ENCODE measurements around the gene FBP1. TPM values are rescaled to one million over a fixed set of nuclear protein-coding genes. Genes with fewer than 3 reads are reported as not detected.

Gene FBP1
- total RNA-seq, 2 experiments from 2014 or later, result 2.1 to 2.7 TPM

- peaks cover 9% of the 10 kb centered on the region for H3K4me1 Mint-ChIP-seq
- H3K9me3 Mint-ChIP-seq, result no peaks in the 10 kb centered on the region
- H3K27ac Mint-ChIP-seq, result no peak overlapping the region
- peaks cover 19% of the 10 kb centered on the region for H3K27me3 Mint-ChIP-seq
- DNase-seq, result no peak
- POLR2A ChIA-PET, result interaction anchor here (0.7 to 1.9 kb wide), 3 partner anchors 11 to 1192 kb away, joined by 4 to 11 read pairs (median 5); no protein-coding TSS in a partner anchor
- no peaks in the 10 kb centered on the region for H3K36me3 Mint-ChIP-seq
- no peak overlapping the region for H3K4me3 Mint-ChIP-seq
- ATAC-seq (ENCODE audit: low read depth), result no peak
Observed at GRCh38 chr9:94668418-94668927, 29.2 kb upstream of the FBP1 start.

GRCh38 chr9:94666364-94667099 is 27.2 kb upstream of the FBP1 start:
- DNase-seq (no peak), ATAC-seq (ENCODE audit: low read depth) (no peak)
- H3K27ac Mint-ChIP-seq, result no peak overlapping the region
- no peaks in the 10 kb centered on the region for H3K9me3 Mint-ChIP-seq
- H3K4me1 Mint-ChIP-seq, result peaks cover 9% of the 10 kb centered on the region
- H3K4me3 Mint-ChIP-seq, result no peak overlapping the region
- peaks cover 19% of the 10 kb centered on the region for H3K27me3 Mint-ChIP-seq
- no peaks in the 10 kb centered on the region for H3K36me3 Mint-ChIP-seq
- POLR2A ChIA-PET, result no interaction called here

- H3K4me1 Mint-ChIP-seq, result peaks cover 9% of the 10 kb centered on the region
- POLR2A ChIA-PET, result no interaction called here
- H3K4me3 Mint-ChIP-seq, result no peak overlapping the region
Observed at GRCh38 chr9:94665613-94666012, 26.3 kb upstream of the FBP1 start.

GRCh38 chr9:94664801-94665200 is 25.5 kb upstream of the FBP1 start:
- Mint-ChIP-seq H3K4me1 (peaks cover 7% of the 10 kb centered on the region), H3K4me3 (no peak overlapping the region), H3K27me3 (peaks cover 17% of the 10 kb centered on the region), H3K9me3 (no peaks in the 10 kb centered on the region), H3K27ac (no peak overlapping the region), H3K36me3 (no peaks in the 10 kb centered on the region)
- no peak for ATAC-seq (ENCODE audit: low read depth)
- DNase-seq, result no peak
- POLR2A ChIA-PET, result no interaction called here

More at GRCh38 chr9:94665613-94666012, 26.3 kb upstream of the FBP1 start:
- ATAC-seq (ENCODE audit: low read depth) (no peak), DNase-seq (no peak)
- Mint-ChIP-seq H3K36me3 (no peaks in the 10 kb centered on the region), H3K27me3 (peaks cover 15% of the 10 kb centered on the region), H3K9me3 (no peaks in the 10 kb centered on the region), H3K27ac (no peak overlapping the region)

GRCh38 chr9:94663640-94664039 is 24.3 kb upstream of the FBP1 start:
- H3K36me3 Mint-ChIP-seq, result no peaks in the 10 kb centered on the region
- peaks cover 2% of the 10 kb centered on the region for H3K4me1 Mint-ChIP-seq
- no peak overlapping the region for H3K27ac Mint-ChIP-seq
- POLR2A ChIA-PET, result no interaction called here
- peaks cover 14% of the 10 kb centered on the region for H3K27me3 Mint-ChIP-seq
- ATAC-seq (ENCODE audit: low read depth) (no peak), DNase-seq (no peak)
- no peaks in the 10 kb centered on the region for H3K9me3 Mint-ChIP-seq
- no peak overlapping the region for H3K4me3 Mint-ChIP-seq

DNA sequence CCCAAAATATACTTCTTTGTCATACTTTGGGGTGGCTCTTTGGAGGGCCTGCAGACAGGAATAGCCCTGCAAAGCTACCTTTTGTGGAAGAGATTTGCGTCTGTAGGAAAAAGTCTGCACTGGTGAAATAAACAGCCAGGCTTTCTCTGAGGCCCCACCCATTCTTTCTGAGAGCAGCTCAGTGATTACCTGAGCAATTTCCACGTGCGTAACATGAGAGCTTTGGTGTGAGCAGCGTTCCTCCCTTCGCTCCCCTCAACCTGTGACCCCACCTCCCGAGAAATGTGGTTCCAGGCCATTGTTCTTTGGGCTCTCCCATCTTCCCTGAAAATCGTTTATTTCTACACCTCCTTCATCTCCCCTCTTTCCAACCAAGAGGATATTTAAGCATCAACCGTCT is 23.8 kb upstream of the FBP1 start:
- ATAC-seq (ENCODE audit: low read depth), result no peak
- Mint-ChIP-seq H3K36me3 (no peaks in the 10 kb centered on the region), H3K9me3 (no peaks in the 10 kb centered on the region), H3K27ac (no peak overlapping the region), H3K4me1 (no peaks in the 10 kb centered on the region), H3K4me3 (no peak overlapping the region), H3K27me3 (peaks cover 14% of the 10 kb centered on the region)
- POLR2A ChIA-PET, result no interaction called here
- DNase-seq, result no peak

DNA sequence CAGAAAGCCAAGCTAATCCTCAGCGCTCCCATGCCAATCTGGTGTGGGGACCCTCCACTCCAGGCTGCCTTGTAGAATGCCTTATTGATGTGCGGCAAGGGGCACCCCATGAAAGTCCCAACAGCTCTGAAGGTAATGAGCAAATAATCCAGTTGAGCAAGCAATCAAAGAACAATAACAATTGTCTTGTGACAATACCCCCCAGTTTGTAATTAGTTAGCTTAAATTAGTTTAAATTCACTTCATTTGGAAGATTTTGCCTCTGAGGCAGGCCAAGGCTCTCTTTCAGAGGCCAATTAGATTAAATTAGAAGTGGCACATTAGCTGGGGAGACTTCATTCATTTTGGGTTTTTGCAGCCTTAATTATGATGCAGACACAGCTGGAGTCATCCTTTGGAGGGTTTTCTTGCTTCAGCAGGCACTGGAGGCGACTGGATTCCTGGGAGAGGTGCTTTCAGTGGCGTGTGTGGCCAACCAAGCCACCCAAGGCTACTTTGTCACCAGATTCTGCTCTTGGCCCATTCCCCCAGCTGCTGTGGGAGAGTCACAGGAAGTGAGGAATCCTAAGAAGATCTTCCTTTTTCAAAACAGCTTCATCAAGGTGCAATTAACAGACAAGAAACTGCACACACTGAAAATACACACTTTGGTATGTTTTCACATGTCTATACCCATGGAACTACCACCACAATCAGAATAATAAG is 17.9 kb upstream of the FBP1 start:
- Mint-ChIP-seq H3K9me3 (no peaks in the 10 kb centered on the region), H3K4me3 (no peak overlapping the region), H3K4me1 (peaks cover 15% of the 10 kb centered on the region), H3K36me3 (no peaks in the 10 kb centered on the region), H3K27me3 (peaks cover 6% of the 10 kb centered on the region), H3K27ac (no peak overlapping the region)
- ATAC-seq (ENCODE audit: low read depth) (no peak), DNase-seq (no peak)
- POLR2A ChIA-PET, result interaction anchor here (1.6 to 2.7 kb wide), 2 partner anchors 12 to 17 kb away, joined by 4 to 11 read pairs; no protein-coding TSS in a partner anchor

DNA sequence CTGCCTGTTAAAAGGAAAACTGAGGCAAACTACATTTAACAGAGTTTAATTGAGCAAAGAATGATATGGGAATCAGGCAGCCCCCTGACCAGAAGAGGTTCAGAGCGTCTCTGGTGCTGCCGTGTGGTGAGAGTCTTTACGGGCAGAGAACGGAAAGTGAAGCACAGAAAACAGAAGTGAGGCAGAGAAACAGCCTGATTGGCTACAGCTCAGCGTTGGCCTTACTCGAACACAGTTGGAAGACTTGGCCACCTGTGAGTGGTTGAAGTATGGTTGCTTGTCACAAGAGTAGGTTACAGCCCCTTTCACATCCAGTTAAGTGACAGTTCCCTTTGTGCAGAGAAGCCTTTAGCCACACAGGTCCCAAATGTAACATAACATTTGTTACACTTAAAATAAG is 16.9 kb upstream of the FBP1 start:
- peak; percentile 98 for ATAC-seq (ENCODE audit: low read depth)
- no peak for DNase-seq
- POLR2A ChIA-PET, result interaction anchor here (0.5 to 2.7 kb wide), 3 partner anchors 13 to 74 kb away, joined by 3 to 11 read pairs (median 4); no protein-coding TSS in a partner anchor
- H3K9me3 Mint-ChIP-seq, result no peaks in the 10 kb centered on the region
- peak overlapping the region; percentile 79 for H3K4me3 Mint-ChIP-seq
- peaks cover 15% of the 10 kb centered on the region for H3K4me1 Mint-ChIP-seq
- peaks cover 7% of the 10 kb centered on the region for H3K27me3 Mint-ChIP-seq
- peak overlapping the region; percentile 74 for H3K27ac Mint-ChIP-seq
- no peaks in the 10 kb centered on the region for H3K36me3 Mint-ChIP-seq

GRCh38 chr9:94655739-94656138 is 16.4 kb upstream of the FBP1 start:
- DNase-seq (no peak), ATAC-seq (ENCODE audit: low read depth) (peak; percentile 25)
- Mint-ChIP-seq H3K4me1 (peaks cover 15% of the 10 kb centered on the region), H3K27me3 (peaks cover 7% of the 10 kb centered on the region), H3K27ac (peak overlapping the region; percentile 74), H3K36me3 (no peaks in the 10 kb centered on the region), H3K4me3 (peak overlapping the region; percentile 79), H3K9me3 (no peaks in the 10 kb centered on the region)
- POLR2A ChIA-PET, result interaction anchor here (1.6 to 2.7 kb wide), 2 partner anchors 13 to 16 kb away, joined by 4 to 11 read pairs; no protein-coding TSS in a partner anchor

GRCh38 chr9:94654165-94654894 is 15.0 kb upstream of the FBP1 start:
- POLR2A ChIA-PET, result no interaction called here
- Mint-ChIP-seq H3K27ac (no peak overlapping the region), H3K4me1 (peaks cover 15% of the 10 kb centered on the region), H3K9me3 (no peaks in the 10 kb centered on the region), H3K36me3 (no peaks in the 10 kb centered on the region), H3K4me3 (no peak overlapping the region), H3K27me3 (peaks cover 3% of the 10 kb centered on the region)
- DNase-seq (no peak), ATAC-seq (ENCODE audit: low read depth) (no peak)

GRCh38 chr9:94650949-94651348 is 11.6 kb upstream of the FBP1 start:
- Mint-ChIP-seq H3K9me3 (no peaks in the 10 kb centered on the region), H3K4me1 (peaks cover 7% of the 10 kb centered on the region), H3K36me3 (no peaks in the 10 kb centered on the region), H3K27ac (no peak overlapping the region), H3K4me3 (no peak overlapping the region), H3K27me3 (peaks cover 6% of the 10 kb centered on the region)
- POLR2A ChIA-PET, result no interaction called here
- DNase-seq, result no peak
- no peak for ATAC-seq (ENCODE audit: low read depth)

DNA sequence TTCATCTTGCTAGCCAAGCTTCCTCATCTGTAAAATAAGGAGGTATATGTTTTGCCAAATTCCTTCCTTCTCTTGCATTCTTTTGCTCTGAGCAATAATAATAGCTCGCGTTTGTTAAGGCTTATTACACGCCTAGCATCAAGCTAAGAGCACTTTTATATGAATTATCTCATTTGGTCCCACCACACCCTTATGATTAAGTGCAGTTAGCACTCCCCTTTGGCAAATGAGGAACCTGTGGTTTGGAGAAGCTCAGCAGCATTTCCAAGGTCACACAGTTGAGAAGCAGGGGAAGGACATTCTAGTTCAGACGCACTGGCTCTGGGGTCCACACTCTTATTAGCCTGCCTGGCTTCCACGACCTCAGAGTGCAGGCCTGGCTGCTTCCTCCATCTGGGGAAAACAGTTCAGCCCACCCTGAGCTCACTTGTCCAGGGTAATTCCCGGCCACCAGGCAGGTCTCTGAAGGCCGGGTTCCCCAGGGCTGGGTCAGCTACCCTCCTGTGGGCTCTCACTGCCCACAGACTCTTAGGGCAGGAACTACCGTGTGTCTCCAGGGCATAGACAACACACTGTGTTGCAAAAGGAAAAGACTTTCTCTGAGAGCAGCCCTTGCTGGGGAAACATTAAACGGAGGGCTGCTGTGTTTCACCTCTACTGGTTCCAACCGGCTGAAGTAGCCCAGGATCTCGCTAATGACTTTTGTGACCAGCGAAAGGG is 9.9 kb upstream of the FBP1 start:
- Mint-ChIP-seq H3K9me3 (no peaks in the 10 kb centered on the region), H3K4me1 (no peaks in the 10 kb centered on the region), H3K27ac (no peak overlapping the region), H3K36me3 (no peaks in the 10 kb centered on the region), H3K4me3 (no peak overlapping the region), H3K27me3 (peaks cover 10% of the 10 kb centered on the region)
- no peak for ATAC-seq (ENCODE audit: low read depth)
- no peak for DNase-seq
- POLR2A ChIA-PET, result no interaction called here

GRCh38 chr9:94648185-94648584 is 8.9 kb upstream of the FBP1 start:
- Mint-ChIP-seq H3K4me1 (no peaks in the 10 kb centered on the region), H3K9me3 (no peaks in the 10 kb centered on the region), H3K27me3 (peaks cover 10% of the 10 kb centered on the region), H3K36me3 (no peaks in the 10 kb centered on the region), H3K4me3 (no peak overlapping the region), H3K27ac (no peak overlapping the region)
- POLR2A ChIA-PET, result no interaction called here
- ATAC-seq (ENCODE audit: low read depth), result no peak
- DNase-seq, result no peak

Data from activated naive CD8-positive, alpha-beta T cell treated with anti-CD3 and anti-CD28 coated beads, Interleukin-2, amount 10 ng/mL, durations not matched to agents 7 days and 5 days (primary cell).